Bone marrow (tissue), 2 donors: ENCODE results near the gene SPI1.
"Not testable (repeated sequence)": the region's sequence is repeated elsewhere in the genome, so short reads cannot be mapped to it uniquely, and the experiment has no call there.

Experiments used
- DNase-seq, 2 donors: peaks; one replicate each; lab custom pipeline; 2025; lab: John Stamatoyannopoulos, UW

The SPI1 gene

GRCh38 chr11:47324520-47324919, 53.8 kb downstream of the SPI1 start:
- no peak for DNase-seq

- DNase-seq: no peak
Observed at GRCh38 chr11:47318166-47318565, 60.2 kb downstream of the SPI1 start.

DNA sequence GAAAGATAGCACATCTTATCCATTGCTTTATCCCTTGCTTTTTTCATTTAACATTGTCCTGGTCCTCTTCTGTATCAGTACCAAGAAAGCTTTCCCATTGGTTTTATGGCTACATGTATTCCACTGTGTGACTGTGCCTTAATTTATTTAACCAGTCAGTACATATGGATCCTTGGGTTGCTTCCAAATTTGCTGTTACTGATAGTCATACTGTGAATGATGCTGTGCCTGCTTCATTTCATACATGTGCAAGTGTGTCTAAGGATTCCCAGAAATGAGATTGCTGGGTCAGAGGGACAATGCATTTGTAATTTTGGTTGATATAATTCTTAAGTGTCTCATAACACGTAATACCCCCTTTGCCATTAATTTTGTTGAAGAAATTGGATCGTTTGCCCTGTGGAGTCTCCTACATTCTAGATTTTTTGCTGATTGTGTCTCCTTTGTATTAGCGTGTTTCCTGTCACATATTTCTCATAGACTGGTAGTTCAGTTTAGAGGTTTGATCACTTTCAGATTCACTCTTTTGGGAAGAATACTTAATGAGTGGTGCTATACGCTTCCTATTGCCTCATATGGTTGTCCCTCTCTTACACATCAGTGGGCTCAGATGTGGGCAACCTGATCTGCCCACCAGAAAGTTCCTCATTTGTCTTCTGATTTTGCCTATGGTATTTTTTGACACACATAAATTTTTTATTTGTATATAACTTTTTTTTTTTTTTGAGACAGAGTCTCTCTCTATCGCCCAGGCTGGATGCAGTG, 61.1 kb downstream of the SPI1 start:
- no peak for DNase-seq

DNA sequence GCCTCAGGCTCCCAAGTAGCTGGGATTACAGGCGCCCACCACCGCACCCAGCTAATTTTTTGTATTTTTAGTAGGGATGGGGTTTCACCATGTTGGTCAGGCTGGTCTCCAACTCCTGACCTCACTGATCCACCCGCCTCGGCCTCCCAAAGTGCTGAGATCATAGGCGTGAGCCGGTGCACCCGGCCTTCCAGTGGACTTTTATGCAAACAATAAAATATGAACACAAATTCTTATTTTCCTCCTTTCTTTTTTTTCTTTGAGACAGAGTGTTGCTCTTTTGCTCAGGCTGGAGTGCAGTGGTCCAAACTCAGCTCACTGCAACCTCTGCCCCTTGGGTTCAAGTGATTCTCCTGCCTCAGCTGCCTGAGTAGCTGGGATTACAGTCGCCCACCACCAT, 61.8 kb downstream of the SPI1 start:
- DNase-seq: not testable (repeated sequence)

- DNase-seq: no peak
Observed at GRCh38 chr11:47314992-47315391, 63.4 kb downstream of the SPI1 start.

- DNase-seq: no peak
Observed at GRCh38 chr11:47308050-47308823, 70.1 kb downstream of the SPI1 start.

- DNase-seq: no peak
Observed at GRCh38 chr11:47306484-47306844, 71.9 kb downstream of the SPI1 start.

- DNase-seq: no peak
Observed at GRCh38 chr11:47305734-47306483, 72.4 kb downstream of the SPI1 start.
